Muscle of arm (tissue), 12 donors: ENCODE results near the gene MOB3B. TPM values are rescaled to one million over a fixed set of nuclear protein-coding genes. Genes with fewer than 3 reads are reported as not detected.

Experiments used
- DNase-seq: peaks from one replicate; pipeline ENCODE4 v3.0.0-alpha.2; 2013
- polyA plus RNA-seq, 12 donors: library from polyadenylated mRNA; unstranded; fragments of 120-200 nt; gene quantifications; one replicate each; pipeline ENCODE4 v1.2.1, GENCODE V29; 2013; ENCODE audit not compliant: insufficient read length in 12 of 12

The MOB3B gene
- polyA plus RNA-seq, 12 donors = 2.1 to 7.3 (median 2.9) TPM; not detected in 1

GRCh38 chr9:27367921-27368315, 161.7 kb downstream of the MOB3B start:
- DNase-seq = no peak

- DNase-seq = no peak
Observed at GRCh38 chr9:27367175-27367798, 162.3 kb downstream of the MOB3B start.

GRCh38 chr9:27365707-27366376, 163.8 kb downstream of the MOB3B start:
- DNase-seq = no peak

GRCh38 chr9:27362447-27363210, 167.0 kb downstream of the MOB3B start:
- no peak for DNase-seq

GRCh38 chr9:27361492-27361891, 168.1 kb downstream of the MOB3B start:
- no peak for DNase-seq

GRCh38 chr9:27359763-27360162, 169.9 kb downstream of the MOB3B start:
- no peak for DNase-seq

GRCh38 chr9:27358007-27358406, 171.6 kb downstream of the MOB3B start:
- DNase-seq = no peak

GRCh38 chr9:27356446-27356845, 173.2 kb downstream of the MOB3B start:
- DNase-seq = no peak

- DNase-seq = no peak
Observed at GRCh38 chr9:27355166-27355565, 174.4 kb downstream of the MOB3B start.

- no peak for DNase-seq
Observed at GRCh38 chr9:27353474-27354229, 176.0 kb downstream of the MOB3B start.

GRCh38 chr9:27353166-27353473, 176.5 kb downstream of the MOB3B start:
- no peak for DNase-seq

- no peak for DNase-seq
Observed at GRCh38 chr9:27352457-27353165, 177.0 kb downstream of the MOB3B start.

- no peak for DNase-seq
Observed at GRCh38 chr9:27351438-27351837, 178.2 kb downstream of the MOB3B start.

GRCh38 chr9:27350382-27350976, 179.1 kb downstream of the MOB3B start:
- DNase-seq = no peak

GRCh38 chr9:27349698-27350080, 179.9 kb downstream of the MOB3B start:
- DNase-seq = no peak

- DNase-seq = no peak
Observed at GRCh38 chr9:27348785-27349697, 180.6 kb downstream of the MOB3B start.

- DNase-seq = no peak
Observed at GRCh38 chr9:27347889-27348288, 181.7 kb downstream of the MOB3B start.

- DNase-seq = no peak
Observed at GRCh38 chr9:27344776-27345175, 184.8 kb downstream of the MOB3B start.

- DNase-seq = no peak
Observed at GRCh38 chr9:27341545-27342294, 187.9 kb downstream of the MOB3B start.
